ENCODE data around the gene OTP.
"Not testable (repeated sequence)": the region's sequence is repeated elsewhere in the genome, so short reads cannot be mapped to it uniquely, and the experiment has no call there.

OTP gene

GRCh38 chr5:77638763-77639671 is 504 bp upstream of the OTP start:
- DNase-seq, result no peak

GRCh38 chr5:77637170-77637997 is 1.1 kb downstream of the OTP start:
- no peak for DNase-seq

GRCh38 chr5:77636641-77637169 is 1.8 kb downstream of the OTP start:
- DNase-seq, result no peak

- no peak for DNase-seq
Measured at GRCh38 chr5:77635917-77636640, 2.4 kb downstream of the OTP start.

GRCh38 chr5:77635067-77635916 is 3.2 kb downstream of the OTP start:
- DNase-seq, result no peak

- no peak for DNase-seq
Measured at GRCh38 chr5:77633709-77634108, 4.8 kb downstream of the OTP start.

GRCh38 chr5:77633207-77633675 is 5.3 kb downstream of the OTP start:
- no peak for DNase-seq

- DNase-seq, result no peak
Measured at GRCh38 chr5:77632526-77633206, 5.8 kb downstream of the OTP start.

GRCh38 chr5:77630114-77630680 is 8.3 kb downstream of the OTP start:
- DNase-seq, result no peak

- DNase-seq, result no peak
Measured at GRCh38 chr5:77629509-77630113, 8.9 kb downstream of the OTP start.

GRCh38 chr5:77628840-77629508 is 9.5 kb downstream of the OTP start:
- DNase-seq, result no peak

- DNase-seq, result no peak
Measured at GRCh38 chr5:77627869-77628674, 10.4 kb downstream of the OTP start.

- DNase-seq, result no peak
Measured at GRCh38 chr5:77623203-77623740, 15.2 kb downstream of the OTP start.

- no peak for DNase-seq
Measured at GRCh38 chr5:77621440-77621839, 17.1 kb downstream of the OTP start.

GRCh38 chr5:77620405-77620804 is 18.1 kb downstream of the OTP start:
- DNase-seq, result no peak

GRCh38 chr5:77616920-77617319 is 21.6 kb downstream of the OTP start:
- DNase-seq, result no peak

GRCh38 chr5:77608927-77609326 is 29.6 kb downstream of the OTP start:
- not testable (repeated sequence) for DNase-seq

GRCh38 chr5:77607324-77607723 is 31.2 kb downstream of the OTP start:
- no peak for DNase-seq

- no peak for DNase-seq
Measured at GRCh38 chr5:77606279-77606678, 32.2 kb downstream of the OTP start.

Measured in activated CD4-positive, alpha-beta T cell treated with anti-CD3 and anti-CD28 coated beads for 1 hour (primary cell).